Measurements from ENCODE around the gene AK5.

DNA sequence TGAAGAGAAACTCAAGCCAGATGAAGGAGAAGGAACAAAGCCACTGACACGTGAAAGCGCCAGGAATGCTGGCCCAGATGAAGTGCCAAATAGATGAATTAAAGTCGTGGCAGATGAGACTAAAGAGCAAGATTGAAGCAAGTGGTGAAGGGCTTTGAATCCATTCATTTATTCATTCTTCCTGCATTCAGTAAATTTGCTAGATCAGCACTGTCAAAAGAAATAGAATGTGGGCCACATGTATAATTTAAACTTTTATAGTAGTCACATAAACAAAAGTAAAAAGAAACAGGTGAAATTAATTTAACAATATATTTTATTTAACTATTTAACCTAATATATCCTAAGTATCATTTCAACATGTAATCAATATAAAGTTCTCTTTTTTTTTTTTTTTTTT, 265.1 kb downstream of the AK5 start:
- TF ChIP-seq, protein P1, sequence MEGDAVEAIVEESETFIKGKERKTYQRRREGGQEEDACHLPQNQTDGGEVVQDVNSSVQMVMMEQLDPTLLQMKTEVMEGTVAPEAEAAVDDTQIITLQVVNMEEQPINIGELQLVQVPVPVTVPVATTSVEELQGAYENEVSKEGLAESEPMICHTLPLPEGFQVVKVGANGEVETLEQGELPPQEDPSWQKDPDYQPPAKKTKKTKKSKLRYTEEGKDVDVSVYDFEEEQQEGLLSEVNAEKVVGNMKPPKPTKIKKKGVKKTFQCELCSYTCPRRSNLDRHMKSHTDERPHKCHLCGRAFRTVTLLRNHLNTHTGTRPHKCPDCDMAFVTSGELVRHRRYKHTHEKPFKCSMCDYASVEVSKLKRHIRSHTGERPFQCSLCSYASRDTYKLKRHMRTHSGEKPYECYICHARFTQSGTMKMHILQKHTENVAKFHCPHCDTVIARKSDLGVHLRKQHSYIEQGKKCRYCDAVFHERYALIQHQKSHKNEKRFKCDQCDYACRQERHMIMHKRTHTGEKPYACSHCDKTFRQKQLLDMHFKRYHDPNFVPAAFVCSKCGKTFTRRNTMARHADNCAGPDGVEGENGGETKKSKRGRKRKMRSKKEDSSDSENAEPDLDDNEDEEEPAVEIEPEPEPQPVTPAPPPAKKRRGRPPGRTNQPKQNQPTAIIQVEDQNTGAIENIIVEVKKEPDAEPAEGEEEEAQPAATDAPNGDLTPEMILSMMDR (IDR thresholded peaks at IDR 0.05): no peak
- TF ChIP-seq POLR2A (IDR thresholded peaks at IDR 0.05): no peak
- TF ChIP-seq POLR2AphosphoS5 (IDR thresholded peaks at IDR 0.05; ENCODE audit: insufficient read depth in 1 of 2, low read depth in 1 of 2): no peak

Measured in vagina (tissue), 2 donors.